GM12865 (cell line): ENCODE measurements around the gene VTCN1.

Experiments used
- DNase-seq: peaks from one replicate; pipeline ENCODE4 v3.0.0; 2010; ENCODE audit warnings: low read depth
- H3K4me3 ChIP-seq: 2 replicates; pipeline ENCODE4 v1.5.1; 2011; ENCODE audit warnings: mild to moderate bottlenecking, low read depth, low read length, control low read depth
- CTCF ChIP-seq: IDR thresholded peaks from 2 replicates; pipeline ENCODE4 v1.5.1; 2011; ENCODE audit warnings: low read length, control low read depth, low read depth, inconsistent platforms; ENCODE audit not compliant: insufficient read depth; ENCODE audit errors: missing control alignments

VTCN1 gene

GRCh38 chr1:117215019-117215418 is 4.3 kb upstream of the VTCN1 start:
- TF ChIP-seq CTCF, result no peak
- no peak for DNase-seq
- no peak overlapping the region for H3K4me3 ChIP-seq

GRCh38 chr1:117213046-117213445 is 2.3 kb upstream of the VTCN1 start:
- TF ChIP-seq CTCF, result no peak
- H3K4me3 ChIP-seq, result no peak overlapping the region
- no peak for DNase-seq

- no peak for TF ChIP-seq CTCF
- DNase-seq, result no peak
- no peak overlapping the region for H3K4me3 ChIP-seq
Measured at GRCh38 chr1:117210386-117210785, 341 bp downstream of the VTCN1 start.

GRCh38 chr1:117209094-117209493 is 1.6 kb downstream of the VTCN1 start:
- no peak for DNase-seq
- no peak for TF ChIP-seq CTCF
- no peak overlapping the region for H3K4me3 ChIP-seq

GRCh38 chr1:117208580-117208979 is 2.1 kb downstream of the VTCN1 start:
- no peak for DNase-seq
- TF ChIP-seq CTCF, result no peak
- H3K4me3 ChIP-seq, result no peak overlapping the region

GRCh38 chr1:117205368-117205767 is 5.4 kb downstream of the VTCN1 start:
- DNase-seq, result no peak
- H3K4me3 ChIP-seq, result no peak overlapping the region
- TF ChIP-seq CTCF, result no peak

GRCh38 chr1:117201808-117202207 is 8.9 kb downstream of the VTCN1 start:
- no peak for TF ChIP-seq CTCF
- no peak for DNase-seq
- no peak overlapping the region for H3K4me3 ChIP-seq
